RKO (cell line): Measurements from ENCODE around the gene PTTG1IP.

Source experiments
- DNase-seq: peaks from one replicate; pipeline ENCODE4 v3.0.0-alpha.2; 2016; ENCODE audit warnings: low spot score

PTTG1IP gene

GRCh38 chr21:44908908-44909307, 35.4 kb upstream of the PTTG1IP start:
- no peak for DNase-seq

GRCh38 chr21:44907966-44908895, 34.7 kb upstream of the PTTG1IP start:
- DNase-seq: no peak

GRCh38 chr21:44907225-44907965, 33.9 kb upstream of the PTTG1IP start:
- no peak for DNase-seq

GRCh38 chr21:44905728-44906090, 32.2 kb upstream of the PTTG1IP start:
- DNase-seq: no peak

- no peak for DNase-seq
These were observed 31.7 kb upstream of the PTTG1IP start for GRCh38 chr21:44905016-44905727.

- DNase-seq: no peak
These were observed 30.8 kb upstream of the PTTG1IP start for GRCh38 chr21:44904141-44904923.

GRCh38 chr21:44903689-44904088, 30.2 kb upstream of the PTTG1IP start:
- no peak for DNase-seq

- no peak for DNase-seq
These were observed 29.7 kb upstream of the PTTG1IP start for GRCh38 chr21:44903050-44903685.

- DNase-seq: no peak
These were observed 29.0 kb upstream of the PTTG1IP start for GRCh38 chr21:44902268-44903049.

GRCh38 chr21:44901391-44902074, 28.0 kb upstream of the PTTG1IP start:
- no peak for DNase-seq

GRCh38 chr21:44900559-44901251, 27.2 kb upstream of the PTTG1IP start:
- DNase-seq: no peak

GRCh38 chr21:44899768-44900558, 26.5 kb upstream of the PTTG1IP start:
- no peak for DNase-seq

- DNase-seq: no peak
These were observed 25.6 kb upstream of the PTTG1IP start for GRCh38 chr21:44898851-44899767.

- no peak for DNase-seq
These were observed 24.6 kb upstream of the PTTG1IP start for GRCh38 chr21:44898011-44898488.

- no peak for DNase-seq
These were observed 24.0 kb upstream of the PTTG1IP start for GRCh38 chr21:44897326-44898010.

- no peak for DNase-seq
These were observed 23.2 kb upstream of the PTTG1IP start for GRCh38 chr21:44896561-44897286.
